A673 (cell line): ENCODE data around the gene EVA1B. TPM values are rescaled to one million over a fixed set of nuclear protein-coding genes. Genes with fewer than 3 reads are reported as not detected.

Experiments
- BruUV-seq: library from RNA; stranded (reverse); fragments of 400-500 nt; replicated peaks from 2 replicates; lab custom pipeline; 2021; lab: Mats Ljungman, UMichigan
- CTCF ChIA-PET: fragments of 300-600 bp; sonication (Branson Sonifier 250); formaldehyde crosslinking; loops from one replicate; lab custom pipeline; 2022; ENCODE audit warnings: antibody characterized with exemption; lab: Charles Lee
- POLR2A ChIA-PET: fragments of 300-600 bp; sonication (Branson Sonifier 250); formaldehyde crosslinking; loops from one replicate; lab custom pipeline; 2022; ENCODE audit warnings: antibody characterized with exemption; ENCODE audit not compliant: low non-redundant PET; lab: Charles Lee
- DNase-seq: peaks from one replicate; pipeline ENCODE4 v3.0.0-alpha.2; 2015; ENCODE audit warnings: low spot score
- H3K27ac ChIP-seq: fragments of 200-600 bp; sonication (generic); 2 replicates; pipeline ENCODE4 v1.5.1; 2016; ENCODE audit warnings: mixed run types, low read depth, mild to moderate bottlenecking, mixed read lengths, antibody characterized with exemption, low read length; ENCODE audit not compliant: poor library complexity, severe bottlenecking
- H3K27me3 ChIP-seq: fragments of 200-600 bp; sonication (generic); replicated peaks from 2 replicates; pipeline ENCODE4 v1.6.1; 2017; ENCODE audit warnings: mixed run types, low read depth, mild to moderate bottlenecking, mixed read lengths, antibody characterized with exemption, low read length; ENCODE audit not compliant: insufficient read depth, poor library complexity
- H3K36me3 ChIP-seq: fragments of 200-600 bp; sonication (generic); 2 replicates; pipeline ENCODE4 v1.6.1; 2016; ENCODE audit warnings: mixed run types, mild to moderate bottlenecking, mixed read lengths, antibody characterized with exemption, low read length; ENCODE audit not compliant: insufficient read depth, poor library complexity, severe bottlenecking
- H3K4me1 ChIP-seq: fragments of 200-600 bp; sonication (generic); 2 replicates; pipeline ENCODE4 v1.6.1; 2017; ENCODE audit warnings: mixed run types, mild to moderate bottlenecking, mixed read lengths, antibody characterized with exemption, low read length; ENCODE audit not compliant: insufficient read depth, poor library complexity, severe bottlenecking
- H3K4me3 ChIP-seq: fragments of 200-600 bp; sonication (generic); 2 replicates; pipeline ENCODE4 v1.5.1; 2016; ENCODE audit warnings: low read depth, mixed run types, mild to moderate bottlenecking, mixed read lengths, low read length; ENCODE audit not compliant: poor library complexity, severe bottlenecking
- H3K9me3 ChIP-seq: fragments of 200-600 bp; sonication (generic); 2 replicates; pipeline ENCODE4 v1.6.1; 2016; ENCODE audit warnings: mixed run types, low read depth, mild to moderate bottlenecking, mixed read lengths, antibody characterized with exemption, low read length; ENCODE audit not compliant: poor library complexity, severe bottlenecking
- EZH2 ChIP-seq: fragments of 200-600 bp; sonication (generic); IDR thresholded peaks from 2 replicates; pipeline ENCODE4 v1.6.1; 2017; ENCODE audit warnings: borderline replicate concordance, low read depth, mild to moderate bottlenecking, mixed read lengths, antibody characterized with exemption, low read length; ENCODE audit not compliant: poor library complexity, severe bottlenecking
- intact Hi-C: fragments of 100-400 bp; cut with micrococcal nuclease; formaldehyde crosslinking; loops from one replicate; pipeline ENCODE4 v1.10.0; 2022; ENCODE audit not compliant: unreplicated experiment
- total RNA-seq: library from RNA; stranded (reverse); gene quantifications from 2 replicates; pipeline ENCODE4 v1.2.3, GENCODE V29; 2021
- TF ChIP-seq, protein P1 (sequence below): fragments of 300-800, 200-600 bp; sonication (generic); conservative IDR thresholded peaks from 2 replicates; pipeline ENCODE4 v1.5.1; 2017; ENCODE audit warnings: low read depth, mild to moderate bottlenecking, antibody characterized with exemption, low read length, moderate library complexity, mixed read lengths

EVA1B gene
- total RNA-seq, 1 experiment from 2014 or later = 6.2 TPM

DNA sequence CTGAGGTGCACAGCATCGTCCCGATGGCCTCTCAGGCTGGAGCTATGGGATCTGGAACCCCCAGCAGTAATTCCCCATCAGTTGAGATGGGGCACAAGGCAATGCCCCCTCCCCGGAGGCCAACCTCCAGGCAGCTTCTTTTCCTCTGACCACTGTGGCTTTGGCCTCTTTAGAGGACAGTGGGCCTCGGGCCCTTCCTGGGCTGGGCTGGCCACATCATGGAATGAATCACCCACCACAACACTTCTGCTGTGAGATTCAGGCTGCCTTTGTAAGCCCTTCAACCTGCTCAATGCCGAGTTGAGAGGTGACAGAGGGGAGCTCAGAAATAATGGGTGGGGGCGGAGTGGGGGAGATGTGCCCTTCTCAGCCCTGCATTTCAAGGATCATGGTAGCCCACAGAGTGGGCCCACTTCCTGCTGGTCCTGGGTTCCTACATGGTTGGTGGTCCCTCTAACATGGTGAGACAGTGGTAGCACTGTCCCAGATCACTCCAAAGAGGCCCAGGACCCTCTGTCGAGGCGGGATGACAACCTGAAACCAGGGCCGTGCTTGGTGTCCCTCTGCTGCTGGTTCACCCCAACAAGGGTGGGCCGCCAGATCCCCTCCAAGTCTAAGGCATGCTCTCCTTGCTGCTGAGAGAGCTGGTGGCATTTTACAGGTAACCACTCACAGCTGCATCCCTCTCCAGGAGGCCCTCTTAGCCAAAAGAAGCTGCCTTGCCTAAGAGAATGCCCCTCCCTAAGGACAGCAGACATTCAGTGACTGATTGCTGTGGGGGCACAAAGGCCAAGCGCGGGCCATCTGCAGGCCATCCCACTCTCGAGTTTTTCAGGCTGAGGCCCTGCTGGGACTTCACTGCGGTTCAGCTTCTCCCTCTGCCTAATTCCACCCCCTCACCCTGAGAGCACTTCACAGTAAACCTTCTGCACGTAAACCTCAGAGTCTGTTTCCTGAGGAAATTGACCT is 29.7 kb upstream of the EVA1B start:
- POLR2A ChIA-PET = no interaction called here
- H3K27ac ChIP-seq = no peak overlapping the region
- TF ChIP-seq, protein P1, sequence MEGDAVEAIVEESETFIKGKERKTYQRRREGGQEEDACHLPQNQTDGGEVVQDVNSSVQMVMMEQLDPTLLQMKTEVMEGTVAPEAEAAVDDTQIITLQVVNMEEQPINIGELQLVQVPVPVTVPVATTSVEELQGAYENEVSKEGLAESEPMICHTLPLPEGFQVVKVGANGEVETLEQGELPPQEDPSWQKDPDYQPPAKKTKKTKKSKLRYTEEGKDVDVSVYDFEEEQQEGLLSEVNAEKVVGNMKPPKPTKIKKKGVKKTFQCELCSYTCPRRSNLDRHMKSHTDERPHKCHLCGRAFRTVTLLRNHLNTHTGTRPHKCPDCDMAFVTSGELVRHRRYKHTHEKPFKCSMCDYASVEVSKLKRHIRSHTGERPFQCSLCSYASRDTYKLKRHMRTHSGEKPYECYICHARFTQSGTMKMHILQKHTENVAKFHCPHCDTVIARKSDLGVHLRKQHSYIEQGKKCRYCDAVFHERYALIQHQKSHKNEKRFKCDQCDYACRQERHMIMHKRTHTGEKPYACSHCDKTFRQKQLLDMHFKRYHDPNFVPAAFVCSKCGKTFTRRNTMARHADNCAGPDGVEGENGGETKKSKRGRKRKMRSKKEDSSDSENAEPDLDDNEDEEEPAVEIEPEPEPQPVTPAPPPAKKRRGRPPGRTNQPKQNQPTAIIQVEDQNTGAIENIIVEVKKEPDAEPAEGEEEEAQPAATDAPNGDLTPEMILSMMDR = no peak
- no peak for TF ChIP-seq EZH2
- peaks cover 19% of the 10 kb centered on the region for H3K4me1 ChIP-seq
- DNase-seq = no peak
- no TSS peak for BruUV-seq
- CTCF ChIA-PET = no interaction called here
- no peaks in the 10 kb centered on the region for H3K9me3 ChIP-seq
- H3K4me3 ChIP-seq = no peak overlapping the region
- intact Hi-C loops = no loop called here
- no peaks in the 10 kb centered on the region for H3K27me3 ChIP-seq
- peaks cover 53% of the 10 kb centered on the region for H3K36me3 ChIP-seq

- no peaks in the 10 kb centered on the region for H3K27me3 ChIP-seq
- POLR2A ChIA-PET = interaction anchor here (0.5 kb wide), 1 partner anchor 34 kb away, joined by 3 read pairs; no protein-coding TSS in a partner anchor
- H3K9me3 ChIP-seq = no peaks in the 10 kb centered on the region
- no TSS peak for BruUV-seq
- no peak overlapping the region for H3K4me3 ChIP-seq
- intact Hi-C loops = no loop called here
- CTCF ChIA-PET = no interaction called here
- H3K4me1 ChIP-seq = peaks cover 19% of the 10 kb centered on the region
- TF ChIP-seq, protein P1 = no peak
- TF ChIP-seq EZH2 = no peak
- peak; percentile 34 for DNase-seq
- peak overlapping the region; percentile 66 for H3K27ac ChIP-seq
- H3K36me3 ChIP-seq = peaks cover 54% of the 10 kb centered on the region
Measured at GRCh38 chr1:36352125-36352909, 28.9 kb upstream of the EVA1B start.

- intact Hi-C loops = no loop called here
- POLR2A ChIA-PET = interaction anchor here (0.5 kb wide), 1 partner anchor 35 kb away, joined by 3 read pairs; no protein-coding TSS in a partner anchor
- CTCF ChIA-PET = no interaction called here
- Histone ChIP-seq H3K27ac (peak overlapping the region; percentile 66), H3K27me3 (no peaks in the 10 kb centered on the region), H3K4me3 (no peak overlapping the region), H3K4me1 (peaks cover 19% of the 10 kb centered on the region), H3K36me3 (peaks cover 63% of the 10 kb centered on the region), H3K9me3 (no peaks in the 10 kb centered on the region)
- no TSS peak for BruUV-seq
- no peak for TF ChIP-seq EZH2
- TF ChIP-seq, protein P1 = 0 out of 2 replicates have a peak, but pooled peaks have one; percentile 8
- peak; percentile 55 for DNase-seq
Measured at GRCh38 chr1:36351227-36351977, 28.0 kb upstream of the EVA1B start.
